ENCODE results near the gene GRID2IP. TPM values are rescaled to one million over a fixed set of nuclear protein-coding genes. Genes with fewer than 3 reads are reported as not detected.
A peak's percentile ranks its signal among the peaks of the same experiment; 100 is the strongest.
"Not testable (repeated sequence)": the region's sequence is repeated elsewhere in the genome, so short reads cannot be mapped to it uniquely, and the experiment has no call there.

Gene GRID2IP
- total RNA-seq, 1 experiment from 2014 or later: not detected

DNA sequence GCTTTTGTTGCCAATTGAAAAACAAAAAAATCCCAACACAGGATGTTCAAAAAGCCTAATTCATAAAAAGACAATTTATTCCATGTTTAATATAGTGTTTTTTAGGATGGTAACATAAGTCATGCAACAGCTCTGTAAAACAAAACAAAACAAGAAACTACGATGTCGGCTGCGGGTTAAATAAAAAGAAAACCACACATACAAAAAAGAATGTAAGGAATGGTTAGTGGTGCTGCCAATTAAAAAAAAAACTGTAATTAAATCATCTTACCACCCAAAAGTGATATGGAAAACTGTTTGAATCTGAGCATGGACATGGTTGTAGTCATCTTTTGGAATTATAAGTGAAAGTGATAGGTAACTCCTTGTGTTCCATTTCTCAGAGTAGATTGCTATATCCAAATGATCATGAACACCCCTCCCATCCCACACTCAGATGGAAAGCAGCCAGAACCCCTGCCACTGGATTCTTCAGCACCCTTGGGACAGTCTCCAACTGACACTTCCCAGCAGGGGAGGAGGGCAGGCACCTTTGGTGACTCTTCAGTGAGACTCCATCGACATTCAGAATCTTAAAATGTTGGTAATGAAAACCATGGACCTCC lies 89.2 kb downstream of the GRID2IP start:
- Histone ChIP-seq H3K9me3 (ENCODE audit: low read depth, low read length, poor library complexity, severe bottlenecking) (no peaks in the 10 kb centered on the region), H3K36me3 (ENCODE audit: insufficient read depth, low read length, poor library complexity, severe bottlenecking) (peaks cover 52% of the 10 kb centered on the region), H3K27me3 (replicated peaks; ENCODE audit: insufficient read depth, low read depth, low read length, poor library complexity) (no peaks in the 10 kb centered on the region), H3K4me3 (ENCODE audit: low read depth, low read length, poor library complexity, severe bottlenecking) (no peak overlapping the region), H3K27ac (ENCODE audit: low read depth, low read length, poor library complexity, severe bottlenecking) (no peak overlapping the region), H3K4me1 (ENCODE audit: insufficient read depth, low read length, poor library complexity, severe bottlenecking) (no peaks in the 10 kb centered on the region)
- ChIA-PET CTCF (interaction anchor here (0.6 kb wide), 1 partner anchor 12 kb away, joined by 3 read pairs; no protein-coding TSS in a partner anchor), POLR2A (ENCODE audit: low non-redundant PET) (no interaction called here)
- BruUV-seq (replicated peaks): TSS peak; percentile 60
- no peak for TF ChIP-seq EZH2 (IDR thresholded peaks at IDR 0.05; ENCODE audit: borderline replicate concordance, low read depth, low read length, poor library complexity, severe bottlenecking)
- TF ChIP-seq, protein P1, sequence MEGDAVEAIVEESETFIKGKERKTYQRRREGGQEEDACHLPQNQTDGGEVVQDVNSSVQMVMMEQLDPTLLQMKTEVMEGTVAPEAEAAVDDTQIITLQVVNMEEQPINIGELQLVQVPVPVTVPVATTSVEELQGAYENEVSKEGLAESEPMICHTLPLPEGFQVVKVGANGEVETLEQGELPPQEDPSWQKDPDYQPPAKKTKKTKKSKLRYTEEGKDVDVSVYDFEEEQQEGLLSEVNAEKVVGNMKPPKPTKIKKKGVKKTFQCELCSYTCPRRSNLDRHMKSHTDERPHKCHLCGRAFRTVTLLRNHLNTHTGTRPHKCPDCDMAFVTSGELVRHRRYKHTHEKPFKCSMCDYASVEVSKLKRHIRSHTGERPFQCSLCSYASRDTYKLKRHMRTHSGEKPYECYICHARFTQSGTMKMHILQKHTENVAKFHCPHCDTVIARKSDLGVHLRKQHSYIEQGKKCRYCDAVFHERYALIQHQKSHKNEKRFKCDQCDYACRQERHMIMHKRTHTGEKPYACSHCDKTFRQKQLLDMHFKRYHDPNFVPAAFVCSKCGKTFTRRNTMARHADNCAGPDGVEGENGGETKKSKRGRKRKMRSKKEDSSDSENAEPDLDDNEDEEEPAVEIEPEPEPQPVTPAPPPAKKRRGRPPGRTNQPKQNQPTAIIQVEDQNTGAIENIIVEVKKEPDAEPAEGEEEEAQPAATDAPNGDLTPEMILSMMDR (conservative IDR thresholded peaks at IDR 0.05; ENCODE audit: low read depth, low read length): no peak
- DNase-seq (ENCODE audit: low spot score): no peak
- intact Hi-C loops (cut with micrococcal nuclease; ENCODE audit: unreplicated experiment): no loop called here

DNA sequence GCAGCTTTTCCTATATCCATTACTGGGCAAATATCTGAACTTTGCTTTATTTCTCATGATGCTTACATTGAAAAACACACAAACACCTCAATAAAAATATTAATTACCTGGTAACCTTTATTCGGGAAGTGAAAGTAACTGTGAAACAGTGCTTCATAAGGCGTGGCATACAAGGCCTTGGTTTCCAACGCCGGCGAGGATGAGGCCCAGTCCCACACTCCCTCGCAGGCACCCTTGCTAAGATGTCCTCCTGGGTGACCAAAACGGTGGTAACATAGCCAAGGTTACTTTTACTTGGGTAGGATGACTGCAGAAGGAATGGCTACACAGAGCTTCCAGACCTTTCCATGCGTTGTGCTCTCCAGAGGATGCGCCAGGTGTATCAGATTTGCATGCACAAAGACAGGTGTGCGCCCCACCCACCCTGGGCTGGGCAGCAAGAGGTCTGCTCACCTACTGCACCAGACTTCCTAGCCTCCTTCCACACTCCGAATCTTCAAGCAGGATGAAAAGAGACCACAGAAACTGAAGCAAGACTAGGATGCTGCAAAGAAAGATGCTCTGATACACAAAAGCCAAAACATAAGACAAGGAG lies 90.2 kb downstream of the GRID2IP start:
- TF ChIP-seq, protein P1 (conservative IDR thresholded peaks at IDR 0.05; ENCODE audit: low read depth, low read length): no peak
- no peak for TF ChIP-seq EZH2 (IDR thresholded peaks at IDR 0.05; ENCODE audit: borderline replicate concordance, low read depth, low read length, poor library complexity, severe bottlenecking)
- ChIA-PET CTCF (interaction anchor here (0.6 kb wide), 1 partner anchor 13 kb away, joined by 3 read pairs; no protein-coding TSS in a partner anchor), POLR2A (ENCODE audit: low non-redundant PET) (no interaction called here)
- no peak for DNase-seq (ENCODE audit: low spot score)
- BruUV-seq (replicated peaks): no TSS peak
- Histone ChIP-seq H3K4me3 (ENCODE audit: low read depth, low read length, poor library complexity, severe bottlenecking) (no peak overlapping the region), H3K27ac (ENCODE audit: low read depth, low read length, poor library complexity, severe bottlenecking) (no peak overlapping the region), H3K4me1 (ENCODE audit: insufficient read depth, low read length, poor library complexity, severe bottlenecking) (no peaks in the 10 kb centered on the region), H3K27me3 (replicated peaks; ENCODE audit: insufficient read depth, low read depth, low read length, poor library complexity) (no peaks in the 10 kb centered on the region), H3K9me3 (ENCODE audit: low read depth, low read length, poor library complexity, severe bottlenecking) (no peaks in the 10 kb centered on the region), H3K36me3 (ENCODE audit: insufficient read depth, low read length, poor library complexity, severe bottlenecking) (peaks cover 43% of the 10 kb centered on the region)
- intact Hi-C loops (cut with micrococcal nuclease; ENCODE audit: unreplicated experiment): no loop called here

DNA sequence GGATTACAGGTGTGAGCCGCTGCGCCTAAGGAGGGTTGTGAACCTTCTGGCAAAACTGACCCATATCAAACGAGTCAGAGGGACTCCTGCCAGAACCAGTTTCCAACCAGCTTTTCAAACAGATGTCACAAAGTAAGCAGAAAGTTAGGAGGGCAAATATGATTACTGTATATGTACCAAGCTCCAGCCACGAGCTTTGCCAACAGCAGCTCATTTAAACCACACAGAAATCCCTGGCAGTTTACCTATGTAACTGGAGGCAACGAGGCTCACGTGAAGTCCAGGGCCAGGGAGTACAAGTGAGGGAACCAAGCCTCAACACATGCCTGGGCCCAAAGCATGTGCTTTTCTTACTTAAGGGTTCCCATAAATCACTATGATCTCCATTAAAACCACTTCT lies 91.0 kb downstream of the GRID2IP start:
- intact Hi-C loops (cut with micrococcal nuclease; ENCODE audit: unreplicated experiment): no loop called here
- ChIA-PET POLR2A (ENCODE audit: low non-redundant PET) (no interaction called here), CTCF (no interaction called here)
- Histone ChIP-seq H3K27me3 (replicated peaks; ENCODE audit: insufficient read depth, low read depth, low read length, poor library complexity) (no peaks in the 10 kb centered on the region), H3K36me3 (ENCODE audit: insufficient read depth, low read length, poor library complexity, severe bottlenecking) (peaks cover 35% of the 10 kb centered on the region), H3K27ac (ENCODE audit: low read depth, low read length, poor library complexity, severe bottlenecking) (no peak overlapping the region), H3K9me3 (ENCODE audit: low read depth, low read length, poor library complexity, severe bottlenecking) (no peaks in the 10 kb centered on the region), H3K4me1 (ENCODE audit: insufficient read depth, low read length, poor library complexity, severe bottlenecking) (no peaks in the 10 kb centered on the region), H3K4me3 (ENCODE audit: low read depth, low read length, poor library complexity, severe bottlenecking) (no peak overlapping the region)
- BruUV-seq (replicated peaks): no TSS peak
- no peak for DNase-seq (ENCODE audit: low spot score)
- no peak for TF ChIP-seq EZH2 (IDR thresholded peaks at IDR 0.05; ENCODE audit: borderline replicate concordance, low read depth, low read length, poor library complexity, severe bottlenecking)
- TF ChIP-seq, protein P1 (conservative IDR thresholded peaks at IDR 0.05; ENCODE audit: low read depth, low read length): no peak

DNA sequence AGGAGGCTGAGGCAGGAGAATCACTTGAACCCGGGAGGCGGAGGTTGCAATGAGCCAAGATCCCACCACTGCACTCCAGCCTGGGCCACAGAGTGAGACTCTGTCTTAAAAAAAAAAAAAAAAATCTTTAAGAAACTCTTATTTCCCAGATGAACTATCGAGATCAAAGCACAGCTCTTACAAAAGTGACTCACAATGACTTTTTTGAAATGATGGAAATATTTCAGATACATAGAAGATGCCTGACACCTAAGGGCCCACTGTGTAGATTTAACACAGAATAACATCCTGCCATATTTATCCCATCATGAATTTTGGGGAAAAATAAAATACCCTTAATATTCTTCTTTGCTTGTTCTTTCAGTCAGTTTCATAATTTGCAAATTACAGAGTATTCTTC lies 92.6 kb downstream of the GRID2IP start:
- CTCF ChIA-PET; H3K4me3 ChIP-seq (ENCODE audit: low read depth, low read length, poor library complexity, severe bottlenecking); H3K4me1 ChIP-seq (ENCODE audit: insufficient read depth, low read length, poor library complexity, severe bottlenecking); H3K27me3 ChIP-seq (replicated peaks; ENCODE audit: insufficient read depth, low read depth, low read length, poor library complexity); H3K27ac ChIP-seq (ENCODE audit: low read depth, low read length, poor library complexity, severe bottlenecking); H3K9me3 ChIP-seq (ENCODE audit: low read depth, low read length, poor library complexity, severe bottlenecking); intact Hi-C loops (cut with micrococcal nuclease; ENCODE audit: unreplicated experiment); BruUV-seq (replicated peaks); DNase-seq (ENCODE audit: low spot score): not testable (repeated sequence)
- H3K36me3 ChIP-seq (ENCODE audit: insufficient read depth, low read length, poor library complexity, severe bottlenecking): peaks cover 30% of the 10 kb centered on the region
- POLR2A ChIA-PET (ENCODE audit: low non-redundant PET): interaction anchor here (0.6 kb wide), 1 partner anchor 13 kb away, joined by 8 read pairs; no protein-coding TSS in a partner anchor
